Measurements from ENCODE around the gene PGC. TPM values are rescaled to one million over a fixed set of nuclear protein-coding genes. Genes with fewer than 3 reads are reported as not detected.

The PGC gene
- total RNA-seq, 1 donor = not detected

DNA sequence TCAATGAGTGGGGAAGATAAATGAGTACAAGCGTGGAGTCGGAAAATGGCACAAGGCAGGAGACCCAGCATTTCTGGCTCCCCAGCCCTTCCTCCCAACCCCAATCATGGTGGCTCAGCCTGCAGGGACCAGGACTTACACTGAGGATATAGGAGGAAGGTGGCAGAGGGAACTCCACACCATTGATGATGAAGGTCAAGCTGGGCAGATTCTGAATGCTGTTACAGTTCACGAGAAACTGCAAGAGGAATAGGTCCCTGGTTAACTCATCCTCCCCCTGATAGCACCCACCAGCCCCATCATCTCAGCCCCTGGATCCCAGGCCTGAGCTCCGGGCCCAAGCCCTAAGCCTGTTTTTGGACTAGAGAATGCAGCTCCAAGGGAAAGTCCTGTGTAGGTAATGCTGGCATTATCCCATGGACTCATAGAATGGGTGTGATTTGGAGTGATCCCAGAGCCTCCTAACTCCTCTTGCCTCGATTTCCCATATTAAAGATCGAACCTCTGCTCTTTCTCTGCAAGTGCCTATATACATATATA lies 9.5 kb downstream of the PGC start:
- no peak for TF ChIP-seq CTCF (IDR thresholded peaks at IDR 0.05; ENCODE audit: insufficient read depth, low read length)
- no peak overlapping the region for H3K4me3 ChIP-seq (ENCODE audit: low read depth, low read length)
- DNase-seq (ENCODE audit: low read depth) = no peak

- DNase-seq (ENCODE audit: low read depth) = no peak
- TF ChIP-seq CTCF (IDR thresholded peaks at IDR 0.05; ENCODE audit: insufficient read depth, low read length) = no peak
- H3K4me3 ChIP-seq (ENCODE audit: low read depth, low read length) = no peak overlapping the region
Measured at GRCh38 chr6:41736800-41737555, 10.2 kb downstream of the PGC start.

- H3K4me3 ChIP-seq (ENCODE audit: low read depth, low read length) = no peak overlapping the region
- DNase-seq (ENCODE audit: low read depth) = no peak
- TF ChIP-seq CTCF (IDR thresholded peaks at IDR 0.05; ENCODE audit: insufficient read depth, low read length) = no peak
Measured at GRCh38 chr6:41736186-41736733, 10.9 kb downstream of the PGC start.

- peak; percentile 84 for TF ChIP-seq CTCF (IDR thresholded peaks at IDR 0.05; ENCODE audit: insufficient read depth, low read length)
- peak; percentile 89 for DNase-seq (ENCODE audit: low read depth)
- H3K4me3 ChIP-seq (ENCODE audit: low read depth, low read length) = peak within 1 kb of the TSS; percentile 75
Measured at GRCh38 chr6:41735427-41736185, 11.6 kb downstream of the PGC start, which contains the start of gene TFEB. TFEB (minus strand) TSS chr6:41735608; CDS start chr6:41691213, 44,395 bp downstream.

DNA sequence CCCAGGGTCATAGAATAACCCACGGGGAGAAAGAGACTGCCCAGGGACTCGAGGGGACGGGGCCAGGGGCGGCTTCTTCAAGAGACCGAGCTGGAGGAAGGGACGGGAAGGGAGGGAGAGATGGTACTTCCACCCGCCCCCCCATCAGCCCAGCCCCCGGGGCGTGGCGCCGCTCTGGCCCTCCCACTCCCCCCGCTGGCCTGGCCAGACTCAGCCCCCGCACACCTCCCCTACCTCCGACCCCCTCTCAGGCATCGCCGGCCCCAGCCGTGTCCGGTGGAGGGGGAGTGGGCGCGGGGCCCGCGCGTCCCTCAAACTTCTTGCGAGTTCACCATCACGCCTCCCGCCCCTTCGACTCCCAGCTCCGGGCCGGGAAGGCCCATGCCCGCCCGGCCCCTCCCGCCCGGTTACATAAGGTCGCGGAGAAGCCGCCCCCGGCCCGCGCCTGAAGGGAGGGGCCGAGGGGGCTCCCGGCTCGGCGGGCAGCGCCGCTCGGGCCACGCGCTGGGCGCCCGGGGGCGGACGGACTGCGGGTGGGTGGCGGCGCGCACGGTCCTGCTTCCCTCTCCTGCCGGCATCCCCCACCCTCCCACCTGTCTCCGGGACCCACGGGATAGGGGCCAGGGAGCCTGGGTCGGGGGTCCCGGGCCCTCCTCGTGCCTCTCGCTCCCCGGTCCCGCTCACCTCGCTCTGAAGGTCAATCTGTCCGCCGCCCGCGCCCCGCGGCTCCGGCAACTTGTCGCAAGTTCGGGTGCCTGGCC lies 12.4 kb downstream of the PGC start:
- H3K4me3 ChIP-seq (ENCODE audit: low read depth, low read length) = peak overlapping the region; percentile 75
- peak; percentile 65 for DNase-seq (ENCODE audit: low read depth)
- no peak for TF ChIP-seq CTCF (IDR thresholded peaks at IDR 0.05; ENCODE audit: insufficient read depth, low read length)
